Osteoblast (primary cell): ENCODE results near the gene VGF. TPM values are rescaled to one million over a fixed set of nuclear protein-coding genes. Genes with fewer than 3 reads are reported as not detected.
A peak's percentile ranks its signal among the peaks of the same experiment; 100 is the strongest.
"Not testable (repeated sequence)": the region's sequence is repeated elsewhere in the genome, so short reads cannot be mapped to it uniquely, and the experiment has no call there.

Experiments used
- DNase-seq: peaks from one replicate; pipeline ENCODE4 v3.0.0; 2011; ENCODE audit warnings: low spot score, mixed read lengths; ENCODE audit not compliant: insufficient read length; ENCODE audit errors: missing footprints
- H2AFZ ChIP-seq: 2 replicates; pipeline ENCODE4 v1.6.0; 2011; ENCODE audit warnings: mild to moderate bottlenecking, low read length
- H3K27ac ChIP-seq: 2 replicates; pipeline ENCODE4 v1.5.1; 2011; ENCODE audit warnings: mild to moderate bottlenecking, low read depth, low read length, moderate library complexity
- H3K27me3 ChIP-seq: 2 replicates; pipeline ENCODE4 v1.6.0; 2012; ENCODE audit warnings: mild to moderate bottlenecking, control low read depth, inconsistent platforms, low read length, moderate library complexity; ENCODE audit not compliant: insufficient read depth
- H3K36me3 ChIP-seq: 2 replicates; pipeline ENCODE4 v1.5.1; 2011; ENCODE audit warnings: mild to moderate bottlenecking, low read length, control low read depth, moderate library complexity; ENCODE audit not compliant: insufficient read depth
- H3K4me1 ChIP-seq: 2 replicates; pipeline ENCODE4 v1.5.1; 2011; ENCODE audit warnings: mild to moderate bottlenecking, low read length, control low read depth, moderate library complexity; ENCODE audit not compliant: insufficient read depth
- H3K4me2 ChIP-seq: 2 replicates; pipeline ENCODE4 v1.6.0; 2011; ENCODE audit warnings: mild to moderate bottlenecking, low read length; ENCODE audit not compliant: insufficient read depth
- H3K4me3 ChIP-seq: fragments of 200-600 bp; sonication (generic); 3 replicates; pipeline ENCODE4 v1.5.1; 2012; ENCODE audit warnings: mild to moderate bottlenecking, low read length, inconsistent platforms; ENCODE audit not compliant: insufficient read depth
- H3K79me2 ChIP-seq: 2 replicates; pipeline ENCODE4 v1.6.0; 2012; ENCODE audit warnings: mild to moderate bottlenecking, low read length, control low read depth, inconsistent platforms; ENCODE audit not compliant: insufficient read depth
- H3K9me3 ChIP-seq: 2 replicates; pipeline ENCODE4 v1.5.1; 2011; ENCODE audit warnings: low read depth, low read length, control low read depth
- H4K20me1 ChIP-seq: 2 replicates; pipeline ENCODE4 v1.6.0; 2012; ENCODE audit warnings: mild to moderate bottlenecking, low read length, control low read depth; ENCODE audit not compliant: insufficient read depth
- total RNA-seq: library from RNA; depleted of rRNA; stranded (reverse); fragments of >200 nt; gene quantifications from 2 replicates; pipeline ENCODE4 v1.2.3, GENCODE V29; 2012
- TF ChIP-seq, protein P1 (sequence below): IDR thresholded peaks from 2 replicates; pipeline ENCODE4 v1.5.1; 2011; ENCODE audit warnings: mild to moderate bottlenecking, low read depth, low read length, moderate library complexity; ENCODE audit errors: extremely low read depth

The VGF gene
- total RNA-seq, 1 donor, result 0.36 TPM

DNA sequence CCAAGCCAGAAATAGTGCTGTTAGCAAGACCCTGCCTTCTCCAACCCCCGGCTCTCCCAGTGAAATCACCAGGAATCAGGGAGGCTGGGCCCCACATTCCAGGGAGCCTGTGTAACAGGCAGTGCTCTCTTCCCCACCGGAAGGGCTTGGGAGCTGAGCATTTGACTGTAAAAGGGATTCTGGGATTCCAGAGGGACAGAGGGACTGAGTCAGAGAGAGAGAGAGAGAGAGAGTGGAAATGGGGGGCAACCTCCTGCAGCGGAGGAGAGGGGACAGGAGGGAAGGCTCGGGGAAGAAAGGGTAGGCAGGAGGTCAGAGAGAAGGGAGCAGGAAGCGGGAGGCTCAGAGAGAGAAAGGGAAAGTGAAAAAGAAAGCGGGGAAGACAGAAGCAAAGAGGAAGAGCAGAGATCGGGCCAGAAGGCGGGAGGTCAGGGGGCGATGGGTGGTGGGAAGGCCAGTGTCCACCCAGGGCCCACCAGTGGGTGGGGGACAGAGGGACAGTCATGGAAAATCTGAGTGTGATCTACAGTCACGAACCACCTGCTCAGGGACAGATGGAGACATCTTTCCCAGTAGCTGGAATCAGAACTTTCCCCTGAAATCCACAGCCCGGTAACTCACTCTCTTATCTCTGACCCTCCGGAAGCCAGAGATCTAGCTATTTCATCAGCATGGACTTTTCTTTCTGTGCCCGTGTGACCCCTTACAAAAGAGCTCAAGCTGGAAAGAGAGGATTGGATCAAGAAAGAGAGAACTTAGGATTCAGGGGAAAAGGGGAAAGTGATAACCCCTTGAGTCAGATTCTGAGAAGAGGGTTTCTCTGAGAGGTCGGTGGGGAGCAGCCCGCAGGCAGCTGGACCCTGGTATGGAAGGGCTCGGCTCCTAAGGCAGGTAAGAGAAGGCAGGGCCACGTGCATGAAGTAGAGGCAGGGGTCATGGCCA, 43.1 kb downstream of the VGF start:
- Histone ChIP-seq H3K4me3 (peak overlapping the region; percentile 63), H3K27me3 (no peaks in the 10 kb centered on the region), H3K4me1 (peaks cover 71% of the 10 kb centered on the region), H4K20me1 (peaks cover 2% of the 10 kb centered on the region), H3K27ac (peak overlapping the region; percentile 98), H3K79me2 (peaks cover 11% of the 10 kb centered on the region), H3K36me3 (no peaks in the 10 kb centered on the region), H3K9me3 (no peaks in the 10 kb centered on the region), H2AFZ (no peak overlapping the region), H3K4me2 (peak overlapping the region; percentile 78)
- TF ChIP-seq, protein P1, sequence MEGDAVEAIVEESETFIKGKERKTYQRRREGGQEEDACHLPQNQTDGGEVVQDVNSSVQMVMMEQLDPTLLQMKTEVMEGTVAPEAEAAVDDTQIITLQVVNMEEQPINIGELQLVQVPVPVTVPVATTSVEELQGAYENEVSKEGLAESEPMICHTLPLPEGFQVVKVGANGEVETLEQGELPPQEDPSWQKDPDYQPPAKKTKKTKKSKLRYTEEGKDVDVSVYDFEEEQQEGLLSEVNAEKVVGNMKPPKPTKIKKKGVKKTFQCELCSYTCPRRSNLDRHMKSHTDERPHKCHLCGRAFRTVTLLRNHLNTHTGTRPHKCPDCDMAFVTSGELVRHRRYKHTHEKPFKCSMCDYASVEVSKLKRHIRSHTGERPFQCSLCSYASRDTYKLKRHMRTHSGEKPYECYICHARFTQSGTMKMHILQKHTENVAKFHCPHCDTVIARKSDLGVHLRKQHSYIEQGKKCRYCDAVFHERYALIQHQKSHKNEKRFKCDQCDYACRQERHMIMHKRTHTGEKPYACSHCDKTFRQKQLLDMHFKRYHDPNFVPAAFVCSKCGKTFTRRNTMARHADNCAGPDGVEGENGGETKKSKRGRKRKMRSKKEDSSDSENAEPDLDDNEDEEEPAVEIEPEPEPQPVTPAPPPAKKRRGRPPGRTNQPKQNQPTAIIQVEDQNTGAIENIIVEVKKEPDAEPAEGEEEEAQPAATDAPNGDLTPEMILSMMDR, result no peak
- peak; percentile 91 for DNase-seq

DNA sequence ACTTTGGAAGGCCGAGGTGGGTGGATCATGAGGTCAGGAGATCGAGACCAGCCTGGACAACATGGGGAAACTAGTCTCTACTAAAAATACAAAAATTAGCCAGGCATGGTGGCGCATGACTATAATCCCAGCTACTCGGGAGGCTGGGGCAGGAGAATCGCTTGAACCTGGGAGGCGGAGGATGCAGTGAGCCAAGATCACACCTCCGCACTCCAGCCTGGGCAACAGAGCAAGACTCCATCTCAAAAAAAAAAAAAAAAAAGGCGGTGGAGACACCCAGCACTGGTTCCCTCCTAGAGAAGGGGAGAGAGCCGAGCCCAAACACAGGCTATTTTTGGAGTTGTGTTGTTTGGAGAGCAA, 43.8 kb downstream of the VGF start:
- H3K4me3 ChIP-seq, H3K36me3 ChIP-seq, DNase-seq, H2AFZ ChIP-seq, H4K20me1 ChIP-seq, H3K4me2 ChIP-seq, H3K27me3 ChIP-seq, H3K79me2 ChIP-seq, H3K9me3 ChIP-seq: not testable (repeated sequence)
- Histone ChIP-seq H3K4me1 (peaks cover 74% of the 10 kb centered on the region), H3K27ac (peak overlapping the region; percentile 98)

DNA sequence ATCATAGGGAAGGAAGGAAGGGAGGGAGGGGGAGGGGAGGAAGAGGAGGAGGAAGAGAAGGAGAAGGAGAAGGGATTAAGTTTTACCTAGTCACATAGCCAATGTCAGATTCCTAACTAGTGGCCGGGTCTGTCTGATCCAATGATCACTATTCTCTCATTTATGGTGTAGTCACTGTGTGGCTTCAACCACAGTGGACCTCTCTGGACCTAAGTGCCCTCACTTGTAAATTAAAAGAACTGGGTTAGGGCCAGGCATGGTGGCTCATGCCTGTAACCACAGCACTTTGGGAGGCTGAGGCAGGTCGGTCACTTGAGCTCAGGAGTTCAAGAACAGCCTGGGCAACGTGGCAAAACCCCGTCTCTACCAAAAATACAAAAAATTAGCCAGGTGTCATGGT, 45.1 kb downstream of the VGF start:
- DNase-seq, result no peak
- no peak overlapping the region for H3K4me3 ChIP-seq
- H3K27ac ChIP-seq, result peak overlapping the region; percentile 98
- H3K79me2 ChIP-seq, result peaks cover 7% of the 10 kb centered on the region
- no peaks in the 10 kb centered on the region for H3K9me3 ChIP-seq
- TF ChIP-seq, protein P1, result no peak
- H3K4me2 ChIP-seq, result no peak overlapping the region
- H2AFZ ChIP-seq, result no peak overlapping the region
- peaks cover 66% of the 10 kb centered on the region for H3K4me1 ChIP-seq
- no peaks in the 10 kb centered on the region for H3K36me3 ChIP-seq
- H4K20me1 ChIP-seq, result no peaks in the 10 kb centered on the region
- H3K27me3 ChIP-seq, result no peaks in the 10 kb centered on the region

DNA sequence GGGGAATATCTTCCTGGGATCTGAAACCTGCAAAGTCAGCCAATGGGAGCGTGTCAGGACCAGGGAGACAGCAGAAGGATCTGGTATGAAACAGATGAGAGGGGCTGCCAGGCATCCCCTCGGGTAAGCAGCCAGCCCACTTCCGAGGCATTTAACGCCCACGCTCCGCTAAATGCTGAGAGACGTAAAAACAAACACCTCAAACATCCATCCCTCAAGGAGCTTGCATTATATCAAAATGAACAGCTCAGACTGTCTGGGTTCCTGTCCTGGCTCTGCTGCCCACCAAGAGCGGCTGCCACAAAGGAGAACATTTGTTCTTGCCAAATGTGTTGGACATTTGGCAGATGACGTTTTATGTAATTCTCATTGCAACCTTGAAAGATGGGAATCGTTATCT, 45.5 kb downstream of the VGF start:
- TF ChIP-seq, protein P1, result no peak
- Histone ChIP-seq H3K4me1 (peaks cover 63% of the 10 kb centered on the region), H3K79me2 (peaks cover 7% of the 10 kb centered on the region), H2AFZ (no peak overlapping the region), H4K20me1 (no peaks in the 10 kb centered on the region), H3K4me2 (no peak overlapping the region), H3K27me3 (no peaks in the 10 kb centered on the region), H3K9me3 (no peaks in the 10 kb centered on the region), H3K36me3 (no peaks in the 10 kb centered on the region), H3K27ac (peak overlapping the region; percentile 98), H3K4me3 (no peak overlapping the region)
- no peak for DNase-seq
